ENCODE data around the gene CENPE.

GRCh38 chr4:103075435-103075893 lies 122.7 kb downstream of the CENPE start:
- no peak for TF ChIP-seq CTCF (optimal IDR thresholded peaks at IDR 0.05 in 1 of 3, IDR thresholded peaks at IDR 0.05 in 1 of 3, conservative IDR thresholded peaks at IDR 0.05 in 1 of 3; ENCODE audit: extremely low read depth in 1 of 3, insufficient read depth in 2 of 3, low read length in 3 of 3)
- TF ChIP-seq EZH2 (IDR thresholded peaks at IDR 0.05; ENCODE audit: low read length): no peak

Measured in keratinocyte (primary cell).